Epithelial cell of esophagus (primary cell): ENCODE data around the gene FGF14.

Source experiments
- DNase-seq: peaks from one replicate; pipeline ENCODE4 v3.0.0; 2010; ENCODE audit warnings: low read depth
- H3K4me3 ChIP-seq: 2 replicates; pipeline ENCODE4 v1.5.1; 2011; ENCODE audit warnings: mild to moderate bottlenecking, low read length, control low read depth
- CTCF ChIP-seq: IDR thresholded peaks from 2 replicates; pipeline ENCODE4 v1.5.1; 2011; ENCODE audit warnings: low read depth, mild to moderate bottlenecking, low read length, control low read depth, inconsistent platforms; ENCODE audit not compliant: insufficient read depth; ENCODE audit errors: missing control alignments

The FGF14 gene

GRCh38 chr13:101757446-101758039 lies 644.3 kb downstream of the FGF14 start:
- peak; percentile 59 for TF ChIP-seq CTCF
- DNase-seq, result peak; percentile 60
- no peak overlapping the region for H3K4me3 ChIP-seq

GRCh38 chr13:101755228-101755887 lies 646.5 kb downstream of the FGF14 start:
- no peak for DNase-seq
- H3K4me3 ChIP-seq, result no peak overlapping the region
- no peak for TF ChIP-seq CTCF

GRCh38 chr13:101752432-101752831 lies 649.4 kb downstream of the FGF14 start:
- no peak for TF ChIP-seq CTCF

DNA sequence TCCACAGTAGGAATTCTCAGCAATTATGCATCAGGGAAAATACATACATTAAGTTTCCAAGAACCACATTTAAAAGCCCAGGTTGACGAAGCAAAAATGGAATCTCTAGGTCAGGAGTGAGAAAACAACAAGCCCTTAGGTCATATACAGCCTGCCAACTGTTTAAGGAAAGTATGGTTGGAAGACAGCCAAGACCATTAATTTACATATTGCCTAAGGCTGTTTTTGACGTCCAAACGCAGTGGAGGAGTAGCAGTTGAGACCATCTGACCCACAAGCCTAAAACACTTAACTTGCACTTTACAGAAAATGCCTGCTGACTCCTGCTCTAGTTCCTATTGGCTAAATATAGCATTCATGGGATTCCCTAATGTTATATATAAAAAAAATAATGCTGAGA lies 650.4 kb downstream of the FGF14 start:
- no peak for TF ChIP-seq CTCF
- H3K4me3 ChIP-seq, result no peak overlapping the region
- DNase-seq, result peak; percentile 75

More at GRCh38 chr13:101752432-101752831, 649.4 kb downstream of the FGF14 start:
- no peak overlapping the region for H3K4me3 ChIP-seq
- DNase-seq, result no peak

GRCh38 chr13:101749584-101749983 lies 652.3 kb downstream of the FGF14 start:
- no peak for DNase-seq
- TF ChIP-seq CTCF, result no peak
- H3K4me3 ChIP-seq, result no peak overlapping the region

- TF ChIP-seq CTCF, result no peak
- no peak overlapping the region for H3K4me3 ChIP-seq
- DNase-seq, result no peak
Measured at GRCh38 chr13:101747039-101747438, 654.8 kb downstream of the FGF14 start.

DNA sequence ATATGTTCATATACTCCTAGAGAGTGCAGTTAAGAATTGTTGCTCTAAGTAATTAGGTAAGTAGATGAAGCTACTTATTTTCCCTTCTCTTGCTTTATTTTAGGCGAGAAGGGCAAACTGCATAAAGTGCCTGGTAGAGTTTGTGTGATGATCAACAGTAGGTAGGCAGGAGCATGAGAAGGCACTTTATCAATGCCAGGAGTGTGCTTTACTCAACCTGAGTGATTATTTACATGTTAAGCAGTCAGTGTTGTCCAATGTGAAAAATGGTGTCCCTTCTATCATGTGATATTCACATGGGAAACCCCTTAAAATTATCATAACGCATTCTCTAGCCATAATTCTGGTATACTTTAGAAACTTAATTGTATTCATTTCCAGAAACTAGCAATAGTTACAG lies 655.3 kb downstream of the FGF14 start:
- H3K4me3 ChIP-seq, result no peak overlapping the region
- DNase-seq, result no peak
- TF ChIP-seq CTCF, result no peak
